ENCODE data around the gene AGBL3.
"Not testable (repeated sequence)": the region's sequence is repeated elsewhere in the genome, so short reads cannot be mapped to it uniquely, and the experiment has no call there.

AGBL3 gene

GRCh38 chr7:134966691-134967090 is 19.6 kb upstream of the AGBL3 start:
- no peak for DNase-seq

- DNase-seq = no peak
Measured at GRCh38 chr7:134968110-134968509, 18.2 kb upstream of the AGBL3 start.

GRCh38 chr7:134981645-134982044 is 4.7 kb upstream of the AGBL3 start:
- DNase-seq = not testable (repeated sequence)

- DNase-seq = no peak
Measured at GRCh38 chr7:134985894-134986362, 380 bp upstream of the AGBL3 start.

- DNase-seq = no peak
Measured at GRCh38 chr7:134988161-134988560, 1.9 kb downstream of the AGBL3 start.

GRCh38 chr7:134991469-134992339 is 5.4 kb downstream of the AGBL3 start:
- DNase-seq = no peak

GRCh38 chr7:134992626-134993179 is 6.4 kb downstream of the AGBL3 start:
- DNase-seq = peak in 1 of 2 experiments; percentile 11

GRCh38 chr7:134993877-134994456 is 7.7 kb downstream of the AGBL3 start:
- no peak for DNase-seq

- DNase-seq = no peak
Measured at GRCh38 chr7:134995239-134996096, 9.2 kb downstream of the AGBL3 start.

- no peak for DNase-seq
Measured at GRCh38 chr7:134996097-134996550, 9.8 kb downstream of the AGBL3 start.

GRCh38 chr7:134997214-134997885 is 11.0 kb downstream of the AGBL3 start:
- DNase-seq = no peak

- DNase-seq = no peak
Measured at GRCh38 chr7:134999136-134999535, 12.8 kb downstream of the AGBL3 start.

- no peak for DNase-seq
Measured at GRCh38 chr7:135001390-135002165, 15.3 kb downstream of the AGBL3 start.

- no peak for DNase-seq
Measured at GRCh38 chr7:135012229-135012628, 25.9 kb downstream of the AGBL3 start.

GRCh38 chr7:135023622-135024021 is 37.3 kb downstream of the AGBL3 start:
- DNase-seq = no peak

- no peak for DNase-seq
Measured at GRCh38 chr7:135035252-135035651, 48.9 kb downstream of the AGBL3 start.

- DNase-seq = not testable (repeated sequence)
Measured at GRCh38 chr7:135067017-135067416, 80.7 kb downstream of the AGBL3 start.

GRCh38 chr7:135074096-135074495 is 87.8 kb downstream of the AGBL3 start:
- DNase-seq = no peak

- DNase-seq = no peak
Measured at GRCh38 chr7:135074531-135074930, 88.2 kb downstream of the AGBL3 start.

- no peak for DNase-seq
Measured at GRCh38 chr7:135075716-135076115, 89.4 kb downstream of the AGBL3 start.

- DNase-seq = no peak
Measured at GRCh38 chr7:135076882-135077281, 90.6 kb downstream of the AGBL3 start.
